ENCODE results near the gene DHRS11. TPM values are rescaled to one million over a fixed set of nuclear protein-coding genes. Genes with fewer than 3 reads are reported as not detected.

Gene DHRS11
- polyA plus RNA-seq, 3 donors = 1.2 to 4.3 (median 2.7) TPM

- DNase-seq = no peak
- Mint-ChIP-seq H3K27me3 (ENCODE audit: low read depth in 3 of 3) (peaks cover 5 to 8% (median 6%) of the 10 kb centered on the region in 3 donors), H3K4me1 (peaks cover 3% of the 10 kb centered on the region), H3K9me3 (peaks cover 0 to 6% (median 0%) of the 10 kb centered on the region in 7 donors), H3K27ac (no peak overlapping the region), H3K36me3 (no peaks in the 10 kb centered on the region), H3K4me3 (no peak overlapping the region)
- no peaks in the 10 kb centered on the region for H4K20me1 ChIP-seq (ENCODE audit: insufficient read depth, low read length)
- no peaks in the 10 kb centered on the region for H3K79me2 ChIP-seq (ENCODE audit: insufficient read depth, low read length)
- H3K4me1 ChIP-seq (ENCODE audit: control insufficient read depth in 1 of 2, insufficient read depth in 2 of 2, low read length in 2 of 2) = peaks cover 3 to 6% of the 10 kb centered on the region in 2 donors
- H3K36me3 ChIP-seq (replicated peaks in 1 of 2; ENCODE audit: control insufficient read depth in 1 of 2, insufficient read depth in 2 of 2, low read length in 2 of 2) = no peaks in the 10 kb centered on the region
- no peaks in the 10 kb centered on the region for H3K9me3 ChIP-seq (replicated peaks in 1 of 2; ENCODE audit: control insufficient read depth in 1 of 2, insufficient read depth in 1 of 2, low read length in 2 of 2)
- TF ChIP-seq, protein P1, sequence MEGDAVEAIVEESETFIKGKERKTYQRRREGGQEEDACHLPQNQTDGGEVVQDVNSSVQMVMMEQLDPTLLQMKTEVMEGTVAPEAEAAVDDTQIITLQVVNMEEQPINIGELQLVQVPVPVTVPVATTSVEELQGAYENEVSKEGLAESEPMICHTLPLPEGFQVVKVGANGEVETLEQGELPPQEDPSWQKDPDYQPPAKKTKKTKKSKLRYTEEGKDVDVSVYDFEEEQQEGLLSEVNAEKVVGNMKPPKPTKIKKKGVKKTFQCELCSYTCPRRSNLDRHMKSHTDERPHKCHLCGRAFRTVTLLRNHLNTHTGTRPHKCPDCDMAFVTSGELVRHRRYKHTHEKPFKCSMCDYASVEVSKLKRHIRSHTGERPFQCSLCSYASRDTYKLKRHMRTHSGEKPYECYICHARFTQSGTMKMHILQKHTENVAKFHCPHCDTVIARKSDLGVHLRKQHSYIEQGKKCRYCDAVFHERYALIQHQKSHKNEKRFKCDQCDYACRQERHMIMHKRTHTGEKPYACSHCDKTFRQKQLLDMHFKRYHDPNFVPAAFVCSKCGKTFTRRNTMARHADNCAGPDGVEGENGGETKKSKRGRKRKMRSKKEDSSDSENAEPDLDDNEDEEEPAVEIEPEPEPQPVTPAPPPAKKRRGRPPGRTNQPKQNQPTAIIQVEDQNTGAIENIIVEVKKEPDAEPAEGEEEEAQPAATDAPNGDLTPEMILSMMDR (IDR thresholded peaks at IDR 0.05) = no peak
- no peak overlapping the region for H2AFZ ChIP-seq (ENCODE audit: insufficient read depth, low read depth, low read length, poor library complexity, severe bottlenecking)
- no peak overlapping the region for H3K27ac ChIP-seq (ENCODE audit: low read depth in 1 of 2, low read length in 2 of 2)
- 73% methylated on average over 5 of the region's 8 CpGs for WGBS (ENCODE audit: insufficient coverage)
- H3K27me3 ChIP-seq (ENCODE audit: control insufficient read depth in 2 of 2, insufficient read depth in 2 of 2, low read length in 2 of 2) = no peaks in the 10 kb centered on the region
- intact Hi-C loops (cut with micrococcal nuclease) = loop anchor here (1.0 to 10.0 kb wide), 5 partner anchors 417 to 745 kb away; partner anchors contain the start of gene C17orf78 (in 2 of the 2)
- H3K4me2 ChIP-seq (replicated peaks; ENCODE audit: extremely low read depth, low read length, poor library complexity, severe bottlenecking) = no peak overlapping the region
- H3K4me3 ChIP-seq (replicated peaks in 1 of 3; ENCODE audit: low read depth in 2 of 3, low read length in 3 of 3) = no peak overlapping the region
- no peak overlapping the region for H3K9ac ChIP-seq (ENCODE audit: insufficient read depth, low read length, poor library complexity, severe bottlenecking)
Measured at GRCh38 chr17:36629970-36630502, 38.4 kb downstream of the DHRS11 start.

GRCh38 chr17:36631022-36631421 lies 39.3 kb downstream of the DHRS11 start:
- Histone ChIP-seq H4K20me1 (ENCODE audit: insufficient read depth, low read length) (no peaks in the 10 kb centered on the region), H3K27ac (ENCODE audit: low read depth in 1 of 2, low read length in 2 of 2) (no peak overlapping the region), H3K36me3 (replicated peaks in 1 of 2; ENCODE audit: control insufficient read depth in 1 of 2, insufficient read depth in 2 of 2, low read length in 2 of 2) (no peaks in the 10 kb centered on the region), H2AFZ (ENCODE audit: insufficient read depth, low read depth, low read length, poor library complexity, severe bottlenecking) (no peak overlapping the region), H3K4me2 (replicated peaks; ENCODE audit: extremely low read depth, low read length, poor library complexity, severe bottlenecking) (no peak overlapping the region), H3K4me1 (ENCODE audit: control insufficient read depth in 1 of 2, insufficient read depth in 2 of 2, low read length in 2 of 2) (no peaks in the 10 kb centered on the region), H3K9ac (ENCODE audit: insufficient read depth, low read length, poor library complexity, severe bottlenecking) (no peak overlapping the region), H3K4me3 (replicated peaks in 1 of 3; ENCODE audit: low read depth in 2 of 3, low read length in 3 of 3) (no peak overlapping the region), H3K79me2 (ENCODE audit: insufficient read depth, low read length) (no peaks in the 10 kb centered on the region), H3K27me3 (ENCODE audit: control insufficient read depth in 2 of 2, insufficient read depth in 2 of 2, low read length in 2 of 2) (no peaks in the 10 kb centered on the region), H3K9me3 (replicated peaks in 1 of 2; ENCODE audit: control insufficient read depth in 1 of 2, insufficient read depth in 1 of 2, low read length in 2 of 2) (no peaks in the 10 kb centered on the region)
- 93% methylated on average over 3 of the region's 4 CpGs for whole genome bisulfite sequencing (ENCODE audit: insufficient coverage)
- Mint-ChIP-seq H3K27me3 (ENCODE audit: low read depth in 3 of 3) (peaks cover 5 to 13% (median 6%) of the 10 kb centered on the region in 3 donors), H3K4me1 (no peaks in the 10 kb centered on the region), H3K36me3 (no peaks in the 10 kb centered on the region), H3K9me3 (peaks cover 0 to 2% (median 0%) of the 10 kb centered on the region in 7 donors), H3K27ac (no peak overlapping the region), H3K4me3 (no peak overlapping the region)
- TF ChIP-seq, protein P1 (IDR thresholded peaks at IDR 0.05) = no peak
- DNase-seq = no peak
- intact Hi-C loops (cut with micrococcal nuclease) = loop anchor here in 1 of 2 donors (5.0 kb wide), 1 partner anchor 601 kb away; no protein-coding TSS in a partner anchor
